SH-SY5Y (cell line): ENCODE results near the gene CTDSPL.

Source experiments
- GATA2 ChIP-seq: IDR thresholded peaks from 2 replicates; pipeline ENCODE4 v1.6.1; 2011; ENCODE audit warnings: mild to moderate bottlenecking, low read depth, low read length
- GATA3 ChIP-seq: IDR thresholded peaks from 2 replicates; pipeline ENCODE4 v1.6.1; 2011; ENCODE audit warnings: low read depth, mild to moderate bottlenecking, low read length, moderate library complexity

DNA sequence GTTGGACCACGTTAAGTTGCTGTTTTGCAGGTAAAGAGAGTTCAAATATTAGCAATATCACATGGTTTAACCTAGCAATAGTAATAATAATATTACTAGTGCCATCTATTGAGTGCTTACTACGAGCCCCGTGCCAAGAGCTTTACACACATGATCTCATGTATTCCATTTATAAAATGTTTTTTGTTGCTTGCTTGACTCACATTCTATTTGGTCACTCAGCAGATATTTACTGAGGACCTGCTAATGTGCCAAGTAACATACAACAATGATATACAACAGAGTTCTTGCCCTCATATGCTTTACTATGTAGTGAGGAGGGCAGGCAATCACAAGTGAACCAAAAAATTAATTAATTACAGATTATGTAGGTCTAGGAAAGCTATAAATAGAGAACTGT, 36.7 kb downstream of the CTDSPL start:
- TF ChIP-seq GATA2 (no peak), GATA3 (no peak)
